NCI-H1105 (cell line): Measurements from ENCODE around the gene NXPE2.
"Not testable (repeated sequence)": the region's sequence is repeated elsewhere in the genome, so short reads cannot be mapped to it uniquely, and the experiment has no call there.

Source experiments
- DNase-seq: peaks from one replicate; lab custom pipeline; 2025; lab: John Stamatoyannopoulos, UW

Gene NXPE2

DNA sequence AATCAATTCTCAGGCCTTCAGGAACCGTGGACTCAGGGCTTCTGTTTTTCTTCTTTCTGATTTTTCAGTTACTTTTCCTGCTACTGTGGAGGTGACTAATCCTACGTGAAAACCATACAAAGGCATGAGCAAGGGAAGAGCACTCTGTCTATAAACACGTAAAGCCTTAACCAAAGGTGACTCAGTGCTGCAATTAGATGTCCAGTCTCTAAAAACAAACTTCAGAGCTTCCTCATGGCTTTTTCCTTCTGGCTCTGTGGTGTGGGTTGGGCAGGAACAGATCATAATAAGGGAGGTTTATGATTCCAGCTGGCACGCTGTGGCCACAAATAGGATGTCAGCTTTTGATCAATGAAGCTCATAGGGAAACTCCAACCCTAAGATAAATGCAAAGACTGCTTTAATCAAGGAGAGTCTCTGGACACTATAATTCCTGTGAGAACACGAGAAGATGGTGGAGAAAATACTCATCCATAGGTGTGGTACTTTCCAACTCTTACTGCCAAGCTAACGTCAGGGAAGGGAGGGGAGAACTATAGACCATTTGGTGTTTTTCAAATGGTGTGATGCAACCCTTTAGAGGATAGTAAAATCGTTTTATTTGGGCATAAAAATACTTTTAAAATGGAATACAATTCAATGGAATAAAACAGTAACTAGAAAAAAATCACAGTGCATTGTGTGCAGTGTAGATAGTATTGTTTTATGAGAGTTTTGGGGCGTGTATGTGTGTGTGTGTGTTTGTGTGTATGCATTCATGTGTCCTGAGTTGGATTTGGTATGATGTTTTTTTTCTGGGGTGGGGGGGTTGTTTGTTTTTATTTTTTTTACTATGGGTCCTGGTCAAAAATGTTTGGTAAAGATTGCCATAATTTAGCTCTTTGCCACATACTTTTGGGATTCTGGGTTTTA is at the start of gene NXPE2:
Gene NXPE2, plus strand, starts transcription at position 403 of the 912 bp plus-strand sequence. Its CDS starts 49 bp downstream, at position 452.
- no peak for DNase-seq

DNA sequence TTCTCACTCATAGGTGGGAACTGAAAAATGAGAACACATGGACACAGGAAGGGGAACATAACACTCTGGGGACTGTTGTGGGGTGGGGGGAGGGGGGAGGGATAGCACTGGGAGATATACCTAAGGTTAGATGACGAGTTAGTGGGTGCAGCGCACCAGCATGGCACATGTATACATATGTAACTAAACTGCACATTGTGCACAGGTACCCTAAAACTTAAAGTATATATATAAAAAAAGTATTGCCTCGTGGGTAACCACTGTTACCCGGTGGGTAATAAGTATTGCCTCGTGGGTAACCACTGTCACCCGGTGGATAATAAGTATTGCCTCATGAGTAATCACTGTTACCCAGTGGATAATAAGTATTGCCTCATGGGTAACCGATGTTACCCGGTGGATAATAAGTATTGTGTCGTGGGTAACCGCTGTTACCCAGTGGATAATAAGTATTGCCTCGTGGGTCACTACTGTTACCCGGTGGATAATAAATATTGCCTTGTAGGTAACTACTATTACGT is 46.8 kb upstream of the NXPE2 start:
- not testable (repeated sequence) for DNase-seq

DNA sequence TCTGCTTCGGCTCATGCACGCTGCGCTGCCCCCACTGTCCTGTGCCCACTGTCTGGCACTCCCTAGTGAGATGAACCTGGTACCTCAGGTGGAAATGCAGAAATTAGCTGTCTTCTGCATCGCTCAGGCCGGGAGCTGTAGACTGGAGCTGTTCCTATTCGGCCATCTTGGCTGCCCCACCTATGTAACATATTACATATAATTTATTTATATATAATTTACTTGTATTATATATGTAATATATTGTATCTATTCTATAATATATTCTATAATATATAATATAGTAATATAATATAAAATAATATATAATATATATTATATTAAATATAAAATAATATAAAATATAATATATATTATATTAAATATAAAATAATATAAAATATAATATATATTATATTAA is 38.9 kb upstream of the NXPE2 start:
- not testable (repeated sequence) for DNase-seq

DNA sequence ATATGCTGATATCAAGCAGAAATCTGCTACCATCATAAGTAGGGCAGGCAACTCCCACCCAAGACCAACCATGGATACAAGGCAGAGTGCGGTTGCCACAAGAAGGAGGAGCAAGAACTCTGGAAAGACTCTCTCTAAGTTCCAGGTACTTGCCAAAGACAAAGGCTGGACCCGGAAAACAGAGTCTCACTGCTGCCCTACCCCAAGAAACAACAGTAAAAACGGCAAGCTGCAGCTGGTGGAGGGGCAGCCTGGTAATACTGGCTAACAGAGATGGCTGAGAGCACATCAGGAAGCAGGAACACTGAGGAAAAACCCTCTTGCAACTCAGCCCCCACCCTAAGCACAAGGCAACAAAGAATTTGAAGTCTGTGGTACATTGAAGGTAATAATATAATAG is 27.7 kb upstream of the NXPE2 start:
- DNase-seq = no peak

DNA sequence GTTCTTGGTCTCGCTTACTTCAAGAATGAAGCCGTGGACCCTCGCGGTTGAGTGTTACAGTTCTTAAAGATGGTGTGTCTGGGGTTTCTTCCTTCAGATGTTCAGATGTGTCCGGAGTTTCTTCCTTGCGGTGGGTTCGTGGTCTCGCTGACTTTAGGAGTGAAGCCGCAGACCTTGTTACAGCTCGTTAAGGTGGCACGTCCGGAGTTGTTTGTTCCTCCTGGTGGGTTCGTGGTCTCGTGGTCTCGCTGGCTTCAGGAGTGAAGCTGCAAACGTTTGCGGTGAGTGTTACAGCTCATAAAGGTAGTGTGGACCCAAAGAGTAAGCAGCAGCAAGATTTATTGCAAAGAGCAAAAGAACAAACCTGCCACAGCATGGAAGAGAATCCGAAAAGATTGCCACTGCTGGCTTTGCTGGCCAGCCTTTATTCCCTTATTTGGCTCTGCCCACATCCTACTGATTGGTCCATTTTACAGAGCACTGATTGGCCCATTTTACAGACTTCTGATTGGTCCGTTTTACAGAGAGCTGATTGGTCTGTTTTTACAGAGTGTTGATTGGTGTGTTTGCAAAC is 27.1 kb upstream of the NXPE2 start:
- no peak for DNase-seq

DNA sequence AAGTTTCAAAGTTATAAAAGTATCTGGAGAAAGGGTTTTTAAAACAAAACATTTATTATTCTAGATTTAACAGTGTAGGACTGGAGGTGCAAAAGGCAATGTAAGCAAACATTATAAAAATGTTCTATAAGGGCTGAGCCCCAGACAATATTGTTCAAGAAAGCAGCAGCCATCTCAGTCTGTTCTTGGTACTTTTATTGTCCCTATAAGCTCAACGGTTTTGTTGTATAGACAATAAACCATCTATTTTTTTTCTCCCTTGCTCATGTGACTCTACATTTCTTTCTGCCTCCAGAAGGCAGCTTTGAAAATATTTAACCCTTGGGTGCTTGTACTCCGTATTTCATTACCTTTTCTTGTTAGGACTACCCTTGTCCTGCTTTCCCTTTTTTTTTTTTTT is 25.2 kb upstream of the NXPE2 start:
- DNase-seq = no peak

DNA sequence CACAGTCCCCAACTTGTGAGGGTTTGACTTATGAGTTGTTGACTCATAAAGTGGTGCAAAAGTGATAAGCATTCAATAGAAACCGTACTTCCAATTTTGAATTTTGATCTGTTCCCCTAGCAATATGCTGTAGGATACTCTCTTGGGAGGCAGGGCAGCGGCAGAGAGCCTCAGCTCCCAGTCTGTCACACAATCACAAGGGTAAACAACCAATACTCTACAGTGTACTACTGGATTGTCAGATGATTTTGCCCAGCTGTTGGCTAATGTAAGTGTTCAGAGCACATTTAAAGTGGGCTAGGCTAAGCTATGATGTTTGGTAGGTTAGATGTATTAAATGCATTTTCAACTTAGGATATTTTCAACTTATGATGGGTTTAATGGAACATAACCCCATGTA is 13.7 kb upstream of the NXPE2 start:
- no peak for DNase-seq

DNA sequence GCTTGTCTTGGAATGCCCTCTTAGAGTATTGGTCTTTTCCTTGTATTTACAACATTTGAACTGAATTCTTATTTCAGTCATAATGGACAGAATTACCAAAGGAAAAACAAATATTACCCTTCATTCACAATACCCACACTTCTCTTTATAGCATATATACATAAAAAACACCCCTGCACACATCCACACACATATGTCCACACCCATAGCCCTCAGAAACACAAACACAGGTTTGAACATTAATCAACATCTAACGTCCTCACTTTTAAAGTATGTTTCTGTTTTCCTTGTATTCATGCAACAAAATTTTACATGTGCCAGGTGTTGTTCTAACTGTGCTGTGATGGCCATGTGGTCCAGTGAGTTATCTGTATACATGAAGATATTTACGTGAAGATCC is 11.6 kb upstream of the NXPE2 start:
- DNase-seq = no peak

DNA sequence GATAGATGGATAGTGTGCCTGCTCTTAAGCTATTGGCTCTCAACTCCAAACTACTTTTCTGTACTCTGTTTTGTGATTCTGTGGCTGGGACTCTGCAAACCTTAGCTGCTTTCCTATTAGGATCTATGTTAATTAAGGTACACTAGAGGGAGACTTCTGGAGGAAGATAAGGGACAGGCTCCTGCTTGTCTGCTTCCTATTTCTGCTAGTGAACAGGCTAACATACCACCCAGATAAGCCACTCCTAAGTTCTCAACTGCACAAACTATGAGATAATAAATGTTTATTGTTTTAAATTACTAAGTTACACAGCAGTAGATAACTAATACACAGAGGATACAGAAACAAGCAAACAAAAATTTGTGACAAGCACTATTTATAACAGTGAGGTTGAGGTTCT is 10.2 kb upstream of the NXPE2 start:
- DNase-seq = no peak

DNA sequence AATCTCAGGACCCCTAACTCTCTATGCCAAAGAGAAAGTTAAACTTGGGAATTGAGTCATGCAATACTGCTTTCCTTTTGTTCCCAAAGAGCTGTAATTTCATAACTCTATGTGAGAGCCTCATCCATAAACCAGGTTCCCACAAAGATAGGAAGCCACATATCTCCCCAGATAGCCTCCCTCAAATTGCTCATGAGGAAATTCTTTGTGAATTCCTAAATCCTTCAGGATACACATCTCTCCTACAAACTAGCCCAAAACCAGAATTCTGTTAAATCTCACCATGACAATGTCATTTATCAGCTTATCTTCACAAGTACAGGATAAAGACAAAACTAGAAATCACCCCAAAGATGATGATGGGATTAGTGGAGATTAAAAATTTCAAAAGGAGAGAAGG is 4.7 kb upstream of the NXPE2 start:
- DNase-seq = no peak

DNA sequence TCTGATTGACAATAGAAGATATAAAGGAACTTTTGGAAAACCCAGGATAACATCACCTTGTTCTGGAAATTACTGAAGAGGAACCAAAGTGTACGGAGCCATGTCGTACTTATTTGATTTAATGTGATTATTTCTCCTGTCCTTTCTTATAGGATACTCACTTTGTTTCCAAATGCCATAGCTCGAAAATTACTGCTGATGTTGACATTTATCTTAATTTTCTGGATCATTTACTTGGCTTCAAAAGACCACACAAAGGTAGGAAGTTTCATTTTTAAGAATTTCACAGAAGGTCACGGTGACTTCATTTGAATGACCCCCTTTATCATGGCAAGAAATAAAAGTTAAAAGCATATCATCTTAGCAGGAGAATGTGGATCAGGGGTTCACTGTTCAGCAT is 1.2 kb downstream of the NXPE2 start:
- no peak for DNase-seq

DNA sequence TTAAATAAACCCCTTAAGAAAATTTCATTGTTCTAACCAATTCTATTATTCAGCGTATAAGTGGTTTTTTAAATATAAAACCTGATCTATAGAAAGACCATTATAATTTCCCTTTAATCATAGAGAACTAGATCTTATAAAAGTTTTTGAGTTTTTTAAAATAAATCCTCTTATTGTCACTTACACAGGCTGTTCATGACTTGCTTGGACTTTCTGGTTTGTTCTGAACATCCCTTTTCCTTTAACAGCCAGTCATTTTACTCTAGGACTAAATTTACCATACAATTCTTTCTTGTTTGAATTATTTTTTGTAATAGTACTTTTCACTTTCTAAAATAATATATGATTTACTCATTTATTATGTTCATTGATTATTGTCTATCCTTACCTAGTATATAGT is 4.7 kb downstream of the NXPE2 start:
- DNase-seq = no peak

DNA sequence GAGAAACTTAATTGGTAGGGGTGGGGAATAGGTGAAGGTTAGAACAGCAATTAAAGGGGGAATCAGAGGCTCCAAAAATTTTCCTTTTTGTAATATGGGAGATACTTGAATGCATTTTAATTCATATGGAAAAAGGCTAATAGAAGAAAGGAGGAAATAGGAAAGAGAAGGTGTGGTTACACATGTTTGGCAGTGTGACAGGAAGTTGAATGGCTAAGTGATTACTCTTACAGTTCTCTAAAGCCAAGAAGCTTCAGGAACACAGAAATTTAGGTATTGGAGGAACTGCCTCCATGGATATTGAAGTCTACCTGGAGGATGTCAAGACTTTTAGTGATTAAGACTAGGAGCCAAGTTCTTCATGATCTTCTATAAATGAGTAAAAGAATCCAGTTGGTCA is 6.3 kb downstream of the NXPE2 start:
- DNase-seq = no peak

DNA sequence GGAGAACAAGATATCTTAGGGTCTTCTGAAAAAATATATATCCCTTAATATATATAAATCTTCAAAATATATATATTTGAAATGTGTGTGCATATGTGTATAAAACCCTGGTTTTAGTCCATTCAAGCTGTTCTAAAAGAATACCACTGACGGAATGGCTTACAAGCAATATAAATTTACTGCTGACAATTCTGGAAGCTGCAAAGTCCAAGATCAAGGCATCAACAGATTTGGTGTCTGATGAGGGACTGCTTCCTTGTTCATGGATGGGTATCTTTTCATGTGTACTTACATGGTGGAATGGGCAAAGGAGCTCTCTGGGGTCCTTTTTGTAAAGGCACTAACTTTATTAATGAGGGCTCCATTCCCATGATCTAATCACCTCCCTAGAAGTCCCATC is 6.8 kb downstream of the NXPE2 start:
- DNase-seq = no peak

DNA sequence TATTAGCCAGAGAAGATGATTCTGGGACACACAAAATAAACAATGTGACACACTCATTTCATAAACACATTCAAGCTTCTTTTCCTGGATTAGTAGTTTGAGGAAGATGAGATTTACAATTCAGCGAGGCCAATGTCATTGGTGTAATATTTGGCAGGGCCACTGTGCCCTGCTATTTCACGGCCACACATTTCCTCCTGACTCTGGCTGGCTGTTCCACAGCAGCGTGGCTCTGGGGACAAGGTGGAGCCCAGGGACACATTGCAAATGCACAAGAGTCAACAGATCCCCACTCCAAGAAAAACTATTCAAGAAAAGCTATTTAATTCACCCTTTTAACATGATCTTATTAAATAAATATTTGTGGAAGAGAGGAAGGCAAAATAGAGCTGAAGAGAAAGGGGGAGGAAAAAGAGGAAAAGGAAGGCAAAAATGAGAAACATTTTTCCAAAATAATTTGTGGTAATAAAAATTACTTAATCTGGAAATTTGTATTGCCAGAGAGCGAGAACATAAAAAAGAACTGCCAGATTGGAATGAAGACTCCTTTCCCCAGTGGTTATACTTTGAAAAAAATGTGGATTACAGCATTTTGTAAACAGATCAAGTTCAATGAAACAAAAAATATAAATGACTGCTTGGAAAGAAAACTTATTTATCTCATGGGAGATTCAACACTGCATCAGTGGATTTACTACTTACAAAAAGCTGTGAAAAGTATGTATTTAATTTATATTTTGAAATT is 27.1 kb downstream of the NXPE2 start:
- no peak for DNase-seq

DNA sequence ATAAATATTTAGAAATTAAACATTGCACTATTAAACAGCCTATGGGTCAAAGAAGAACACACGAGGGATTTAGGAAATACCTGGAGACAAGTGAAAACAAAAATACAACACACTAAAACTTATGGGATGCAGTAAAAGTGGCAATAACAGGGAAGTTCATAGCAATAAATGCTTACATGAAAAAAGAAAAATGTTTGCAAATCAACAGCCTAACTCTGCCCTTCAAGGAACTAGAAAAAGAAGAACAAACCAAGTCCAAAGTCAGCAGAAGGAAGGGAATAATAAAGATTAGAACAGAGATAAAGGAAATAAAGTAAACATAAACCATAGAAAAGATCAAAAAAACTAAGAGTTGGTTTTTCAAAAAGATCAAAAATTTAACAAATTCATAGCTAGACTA is 31.6 kb downstream of the NXPE2 start:
- no peak for DNase-seq

DNA sequence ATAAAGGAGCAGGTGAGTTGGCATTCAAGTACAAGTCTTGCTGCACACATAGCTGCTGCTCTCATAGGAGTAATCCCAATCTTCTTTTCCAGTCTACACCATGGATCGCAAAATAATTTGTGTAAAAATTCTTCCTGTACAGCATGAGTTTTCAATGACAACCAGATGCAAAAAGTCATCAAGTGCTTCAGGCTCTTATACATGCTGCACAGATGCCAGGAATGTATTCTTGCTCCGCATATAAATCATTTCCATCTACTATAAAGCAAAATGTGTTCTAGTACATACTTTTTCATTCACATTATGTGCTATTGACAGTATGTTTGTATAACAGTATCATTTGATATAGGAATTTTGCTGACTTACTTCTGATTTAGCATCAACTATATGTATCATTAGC is 35.4 kb downstream of the NXPE2 start:
- no peak for DNase-seq

DNA sequence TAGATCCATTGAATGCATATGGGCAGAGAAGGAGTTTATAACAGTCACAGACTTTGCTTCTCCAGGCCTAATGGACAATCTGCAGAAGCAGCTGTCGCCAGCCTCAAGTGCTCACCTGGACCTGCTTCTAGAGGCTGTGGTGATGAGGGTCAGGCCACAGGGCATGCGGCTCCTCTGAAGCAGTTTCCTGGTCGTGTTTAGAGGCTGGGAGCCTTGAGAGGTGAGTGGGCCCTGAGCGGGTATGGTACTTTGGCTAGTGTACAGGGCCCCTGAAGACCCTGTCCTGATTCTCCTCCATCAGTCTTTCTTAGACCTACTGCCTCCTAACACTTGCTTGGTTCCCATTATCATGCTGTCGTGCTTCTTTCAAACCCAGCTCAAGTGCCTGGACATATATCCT is 41.2 kb downstream of the NXPE2 start:
- DNase-seq = no peak

DNA sequence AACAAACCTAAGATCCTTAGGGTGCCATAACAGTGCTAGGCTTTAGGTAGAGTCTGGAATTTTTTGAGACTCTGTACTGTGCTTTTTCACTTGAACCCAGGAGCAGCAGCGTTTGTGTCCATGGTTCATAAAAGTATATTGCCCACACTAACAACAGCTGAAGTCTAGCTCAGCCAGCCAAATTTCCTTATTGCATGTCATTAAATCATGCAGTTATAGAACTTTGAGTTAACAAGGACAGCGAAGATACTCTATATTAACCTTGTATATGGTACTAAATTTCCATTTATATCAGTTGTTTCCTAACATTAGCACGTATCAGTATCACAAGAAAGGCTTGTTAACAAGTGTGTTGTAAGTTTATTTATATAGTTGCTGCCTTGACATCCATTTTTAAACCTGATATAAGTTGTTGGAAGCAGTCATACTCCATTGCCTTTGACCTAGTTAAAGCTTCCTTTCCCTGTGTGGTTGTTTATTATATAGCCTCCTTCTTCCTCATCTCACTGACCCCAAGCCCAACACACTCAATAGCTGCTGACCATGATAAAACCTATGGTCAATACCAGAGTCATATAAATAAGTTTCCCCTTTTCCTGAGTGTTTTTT is 46.7 kb downstream of the NXPE2 start:
- DNase-seq = no peak

DNA sequence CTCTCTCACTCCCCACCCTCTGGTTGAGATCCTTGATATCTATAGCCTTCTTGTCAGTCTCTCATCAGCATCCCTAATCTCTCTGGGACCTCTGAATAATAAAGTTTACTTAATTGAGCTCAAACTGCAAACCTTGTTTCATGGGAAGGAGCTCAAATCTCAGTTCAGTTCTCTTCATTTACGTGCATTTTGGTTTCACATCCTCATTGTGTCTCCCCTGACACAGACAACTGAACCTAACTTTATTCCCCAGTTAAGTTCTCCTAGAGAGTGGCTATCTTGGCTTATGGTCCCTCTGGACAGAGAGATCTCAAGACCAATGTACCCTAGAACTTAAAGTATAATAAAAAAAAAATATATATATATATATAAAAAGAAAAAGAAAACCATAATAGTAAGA is 47.3 kb downstream of the NXPE2 start:
- no peak for DNase-seq

DNA sequence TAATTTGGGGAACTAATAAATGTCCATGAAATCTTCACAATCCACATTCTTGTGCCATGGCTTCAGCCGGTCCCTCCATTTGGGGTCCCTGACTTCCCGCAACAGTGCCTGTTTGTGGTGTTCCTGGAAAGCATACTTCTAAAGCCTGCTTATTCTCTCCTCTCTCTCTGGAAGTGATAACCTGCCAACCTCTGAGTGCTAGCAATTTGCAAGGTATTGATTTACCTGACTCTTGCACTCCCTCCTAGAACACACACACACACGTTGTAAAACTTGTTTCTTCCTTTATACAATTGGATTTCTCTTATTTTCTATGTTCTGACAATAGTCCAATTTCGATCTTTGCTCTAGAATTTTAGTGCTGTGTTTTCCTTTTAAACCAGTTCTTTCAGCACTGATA is 58.5 kb downstream of the NXPE2 start:
- no peak for DNase-seq

DNA sequence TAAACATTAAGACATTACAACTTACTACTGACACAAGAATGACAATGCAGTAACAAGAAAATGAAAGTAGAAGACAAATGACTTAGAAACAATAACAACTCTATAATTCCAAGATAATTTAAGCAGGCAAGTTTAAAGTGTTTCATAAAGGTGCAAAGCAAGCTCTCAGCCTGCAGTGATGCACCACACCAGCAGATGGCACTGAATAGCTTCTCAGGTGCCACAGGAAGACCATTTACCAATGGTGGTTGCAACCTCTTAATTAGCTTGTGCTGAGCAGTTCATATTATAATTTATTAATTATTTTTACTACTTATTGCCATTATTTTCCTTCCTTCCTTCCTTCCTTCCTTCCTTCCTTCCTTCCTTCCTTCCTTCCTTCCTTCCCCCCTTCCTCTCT is 60.6 kb downstream of the NXPE2 start:
- DNase-seq = peak; percentile 58
